ENCODE measurements around the gene FHOD3. TPM values are rescaled to one million over a fixed set of nuclear protein-coding genes. Genes with fewer than 3 reads are reported as not detected.

The FHOD3 gene
- total RNA-seq, 2 donors from 2014 or later = 66.0 to 114 TPM

DNA sequence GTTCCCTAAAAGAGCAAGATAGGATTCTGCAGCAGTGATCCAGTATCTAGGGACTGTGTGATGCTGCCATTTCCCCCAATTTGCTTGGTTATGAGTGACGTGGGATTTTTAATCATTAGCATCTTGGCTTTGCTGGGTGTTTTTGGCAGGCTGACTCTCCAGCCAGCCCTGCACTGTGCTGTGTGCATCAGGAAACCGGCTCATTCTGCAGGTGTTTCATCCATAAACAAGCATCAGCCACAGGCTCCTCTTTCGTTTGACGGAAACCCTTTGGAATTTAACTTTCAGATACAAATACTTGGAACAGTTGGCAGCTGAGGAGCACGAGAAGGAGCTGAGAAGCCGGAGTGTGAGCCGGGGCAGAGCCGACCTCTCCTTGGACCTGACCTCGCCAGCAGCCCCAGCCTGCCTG, 395.4 kb downstream of the FHOD3 start:
- H3K4me3 ChIP-seq = no peak overlapping the region
- H3K36me3 ChIP-seq = no peaks in the 10 kb centered on the region
- no peaks in the 10 kb centered on the region for H3K9me3 ChIP-seq
- no peak for DNase-seq (ENCODE audit: low spot score)
- H3K4me1 ChIP-seq = no peaks in the 10 kb centered on the region
- H3K27ac ChIP-seq = no peak overlapping the region
- TF ChIP-seq, protein P1, sequence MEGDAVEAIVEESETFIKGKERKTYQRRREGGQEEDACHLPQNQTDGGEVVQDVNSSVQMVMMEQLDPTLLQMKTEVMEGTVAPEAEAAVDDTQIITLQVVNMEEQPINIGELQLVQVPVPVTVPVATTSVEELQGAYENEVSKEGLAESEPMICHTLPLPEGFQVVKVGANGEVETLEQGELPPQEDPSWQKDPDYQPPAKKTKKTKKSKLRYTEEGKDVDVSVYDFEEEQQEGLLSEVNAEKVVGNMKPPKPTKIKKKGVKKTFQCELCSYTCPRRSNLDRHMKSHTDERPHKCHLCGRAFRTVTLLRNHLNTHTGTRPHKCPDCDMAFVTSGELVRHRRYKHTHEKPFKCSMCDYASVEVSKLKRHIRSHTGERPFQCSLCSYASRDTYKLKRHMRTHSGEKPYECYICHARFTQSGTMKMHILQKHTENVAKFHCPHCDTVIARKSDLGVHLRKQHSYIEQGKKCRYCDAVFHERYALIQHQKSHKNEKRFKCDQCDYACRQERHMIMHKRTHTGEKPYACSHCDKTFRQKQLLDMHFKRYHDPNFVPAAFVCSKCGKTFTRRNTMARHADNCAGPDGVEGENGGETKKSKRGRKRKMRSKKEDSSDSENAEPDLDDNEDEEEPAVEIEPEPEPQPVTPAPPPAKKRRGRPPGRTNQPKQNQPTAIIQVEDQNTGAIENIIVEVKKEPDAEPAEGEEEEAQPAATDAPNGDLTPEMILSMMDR (IDR thresholded peaks at IDR 0.05) = no peak
- H3K27me3 ChIP-seq = no peaks in the 10 kb centered on the region

DNA sequence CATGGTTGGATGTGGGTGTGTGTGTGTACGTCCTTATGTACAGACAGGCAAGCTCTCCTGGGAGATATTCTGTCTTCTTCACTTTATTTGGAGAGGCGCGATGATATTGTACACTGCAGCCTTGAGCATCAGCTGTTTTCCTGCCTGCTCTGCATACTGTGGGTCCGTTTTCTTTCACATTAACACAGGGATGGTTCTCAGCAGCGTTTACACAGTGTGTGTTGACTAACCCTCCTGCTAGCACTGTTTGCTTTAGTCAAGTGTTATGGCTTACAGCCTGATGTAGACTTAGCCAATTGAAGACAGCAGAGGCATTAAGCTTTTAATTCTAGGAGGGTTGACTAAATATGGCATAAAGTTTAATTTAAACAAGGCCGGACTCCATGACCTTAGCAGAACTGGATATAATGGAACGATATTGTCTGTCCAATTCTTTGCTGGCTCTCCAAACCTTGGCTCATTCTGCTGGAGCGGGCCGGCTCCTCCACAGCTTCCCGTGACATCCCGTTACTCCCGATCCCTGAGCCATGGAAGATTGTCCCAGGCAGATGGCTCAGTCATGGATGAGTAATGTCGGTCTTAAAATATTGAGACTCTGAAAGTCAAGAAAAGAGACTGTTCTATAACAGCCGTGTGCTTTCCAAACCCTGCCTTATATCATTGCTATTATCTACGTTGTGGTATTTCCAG, 396.6 kb downstream of the FHOD3 start:
- no peaks in the 10 kb centered on the region for H3K4me1 ChIP-seq
- no peak for DNase-seq (ENCODE audit: low spot score)
- no peak overlapping the region for H3K27ac ChIP-seq
- TF ChIP-seq, protein P1 (IDR thresholded peaks at IDR 0.05) = no peak
- no peaks in the 10 kb centered on the region for H3K36me3 ChIP-seq
- no peaks in the 10 kb centered on the region for H3K9me3 ChIP-seq
- no peaks in the 10 kb centered on the region for H3K27me3 ChIP-seq
- no peak overlapping the region for H3K4me3 ChIP-seq

DNA sequence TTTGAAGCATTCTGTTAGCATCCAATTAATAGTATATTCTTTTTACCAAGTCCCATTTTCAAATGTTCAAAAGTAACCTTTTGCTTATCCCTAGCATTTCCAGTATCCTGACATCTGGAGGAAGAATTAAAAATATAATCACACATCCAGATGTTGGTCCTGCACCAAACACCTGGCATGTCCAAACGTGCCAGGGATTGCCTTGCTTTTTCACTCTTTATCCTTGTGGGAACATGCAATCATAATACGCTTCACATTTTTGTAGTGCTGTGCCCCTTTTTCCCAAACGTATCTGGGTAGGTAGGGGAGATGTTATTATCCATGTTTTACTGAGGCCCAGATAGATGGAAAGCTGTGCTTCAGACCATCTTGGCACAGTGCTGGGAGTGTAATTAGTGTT, 398.3 kb downstream of the FHOD3 start:
- no peak for DNase-seq (ENCODE audit: low spot score)
- no peaks in the 10 kb centered on the region for H3K36me3 ChIP-seq
- H3K4me3 ChIP-seq = no peak overlapping the region
- H3K4me1 ChIP-seq = no peaks in the 10 kb centered on the region
- no peaks in the 10 kb centered on the region for H3K9me3 ChIP-seq
- no peaks in the 10 kb centered on the region for H3K27me3 ChIP-seq
- TF ChIP-seq, protein P1 (IDR thresholded peaks at IDR 0.05) = no peak
- no peak overlapping the region for H3K27ac ChIP-seq

DNA sequence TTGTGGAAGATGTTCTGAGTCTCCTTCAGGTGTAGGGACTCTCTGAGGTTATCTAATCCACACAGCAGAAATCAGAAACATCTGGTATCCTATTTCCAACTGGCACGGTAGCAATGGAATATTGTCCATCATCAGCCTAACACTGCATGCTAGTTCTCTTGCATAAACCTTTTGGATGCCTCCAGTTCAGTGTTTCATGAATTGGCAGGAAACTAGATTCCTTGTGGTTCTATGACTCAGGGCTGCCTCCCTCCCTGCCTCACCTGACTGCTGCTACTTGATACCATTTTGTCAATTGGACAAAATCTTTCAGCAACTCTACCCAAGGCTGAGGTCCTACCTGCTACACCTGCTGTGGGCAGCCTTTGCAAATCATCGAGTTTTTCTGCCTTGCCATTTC, 400.4 kb downstream of the FHOD3 start:
- Histone ChIP-seq H3K27me3 (no peaks in the 10 kb centered on the region), H3K27ac (no peak overlapping the region), H3K9me3 (no peaks in the 10 kb centered on the region), H3K4me1 (peaks cover 0 to 7% of the 10 kb centered on the region in 2 donors), H3K4me3 (no peak overlapping the region), H3K36me3 (no peaks in the 10 kb centered on the region)
- no peak for DNase-seq (ENCODE audit: low spot score)
- TF ChIP-seq, protein P1 (IDR thresholded peaks at IDR 0.05) = no peak

DNA sequence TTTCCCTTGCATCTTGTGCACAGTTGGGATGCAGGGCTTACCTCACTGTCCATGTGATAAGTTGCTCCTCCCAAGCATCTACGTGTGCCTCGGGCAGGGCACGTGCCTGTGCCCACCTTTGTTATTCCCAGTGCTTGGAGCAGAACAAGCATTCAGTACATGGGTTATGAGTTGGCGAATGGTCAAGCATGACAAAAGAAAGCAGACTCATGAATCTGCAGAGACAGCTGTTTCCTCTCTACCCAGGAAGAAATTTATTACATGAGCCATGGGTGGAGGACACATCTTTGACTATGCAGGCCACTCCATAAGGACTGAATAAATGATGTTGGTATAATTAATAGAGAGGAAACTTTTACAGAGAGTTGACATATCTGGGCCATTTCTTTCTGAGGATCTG, 403.4 kb downstream of the FHOD3 start:
- Histone ChIP-seq H3K36me3 (no peaks in the 10 kb centered on the region), H3K9me3 (no peaks in the 10 kb centered on the region), H3K4me1 (peaks cover 0 to 7% of the 10 kb centered on the region in 2 donors), H3K27ac (no peak overlapping the region), H3K27me3 (no peaks in the 10 kb centered on the region), H3K4me3 (no peak overlapping the region)
- no peak for DNase-seq (ENCODE audit: low spot score)
- TF ChIP-seq, protein P1 (IDR thresholded peaks at IDR 0.05) = no peak

All from right atrium auricular region (tissue), 2 donors.